Cardiac ventricle fibroblast (primary cell): ENCODE measurements around the gene ENTPD7. TPM values are rescaled to one million over a fixed set of nuclear protein-coding genes. Genes with fewer than 3 reads are reported as not detected.

ENCODE experiments used
- total RNA-seq: library from RNA; depleted of rRNA; stranded (reverse); fragments of >200 nt; gene quantifications from 2 replicates; pipeline ENCODE4 v1.2.3, GENCODE V29; 2015

The ENTPD7 gene, protein sequence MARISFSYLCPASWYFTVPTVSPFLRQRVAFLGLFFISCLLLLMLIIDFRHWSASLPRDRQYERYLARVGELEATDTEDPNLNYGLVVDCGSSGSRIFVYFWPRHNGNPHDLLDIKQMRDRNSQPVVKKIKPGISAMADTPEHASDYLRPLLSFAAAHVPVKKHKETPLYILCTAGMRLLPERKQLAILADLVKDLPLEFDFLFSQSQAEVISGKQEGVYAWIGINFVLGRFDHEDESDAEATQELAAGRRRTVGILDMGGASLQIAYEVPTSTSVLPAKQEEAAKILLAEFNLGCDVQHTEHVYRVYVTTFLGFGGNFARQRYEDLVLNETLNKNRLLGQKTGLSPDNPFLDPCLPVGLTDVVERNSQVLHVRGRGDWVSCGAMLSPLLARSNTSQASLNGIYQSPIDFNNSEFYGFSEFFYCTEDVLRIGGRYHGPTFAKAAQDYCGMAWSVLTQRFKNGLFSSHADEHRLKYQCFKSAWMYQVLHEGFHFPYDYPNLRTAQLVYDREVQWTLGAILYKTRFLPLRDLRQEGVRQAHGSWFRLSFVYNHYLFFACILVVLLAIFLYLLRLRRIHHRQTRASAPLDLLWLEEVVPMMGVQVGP
- 6.6 TPM in 2 replicates for total RNA-seq

DNA sequence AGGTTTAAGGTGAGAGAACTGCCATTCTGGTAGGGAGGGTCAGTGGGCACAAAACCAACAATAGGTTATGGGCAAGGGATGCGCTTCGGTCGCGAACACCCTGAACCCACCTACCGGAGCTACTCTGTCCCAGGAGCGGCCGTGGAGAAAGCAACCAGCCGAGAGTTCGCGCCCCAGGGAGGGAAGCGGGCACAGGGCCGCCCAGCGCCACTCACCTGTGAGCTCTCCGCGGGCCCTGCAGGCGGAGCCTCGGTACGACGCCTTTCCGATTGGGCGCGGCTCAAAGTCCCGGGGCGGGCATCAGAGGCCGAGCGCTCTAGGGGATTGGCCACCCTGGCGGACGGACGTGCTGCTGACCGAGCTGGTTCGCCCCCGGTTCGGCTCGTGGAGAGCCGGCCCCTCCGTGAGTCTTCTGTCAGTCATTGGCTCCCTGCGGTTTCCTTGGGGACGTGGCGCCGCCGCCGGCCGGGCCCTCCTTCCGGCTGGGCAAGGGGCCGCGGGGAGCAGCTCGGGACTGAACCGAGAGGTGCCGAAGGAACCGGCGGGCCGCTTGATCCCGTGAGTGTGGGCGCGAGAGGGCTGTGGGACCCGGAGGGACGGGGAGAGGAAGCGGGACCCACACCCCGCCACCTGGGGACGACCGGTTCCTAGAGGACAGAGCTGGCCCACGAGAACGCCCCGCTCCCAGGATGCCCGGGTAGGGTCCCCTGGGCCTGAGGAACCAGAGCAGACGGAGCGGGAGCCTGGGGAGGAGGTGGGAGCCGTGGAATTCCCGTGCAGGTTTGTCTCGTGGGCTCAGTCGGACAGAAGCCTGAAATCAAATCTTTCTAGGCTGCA, at the start of gene ENTPD7:
TSS of gene ENTPD7 (plus strand) at position 479 of the 837 bp plus-strand sequence. CDS start 448 bp downstream, outside the sequence.

DNA sequence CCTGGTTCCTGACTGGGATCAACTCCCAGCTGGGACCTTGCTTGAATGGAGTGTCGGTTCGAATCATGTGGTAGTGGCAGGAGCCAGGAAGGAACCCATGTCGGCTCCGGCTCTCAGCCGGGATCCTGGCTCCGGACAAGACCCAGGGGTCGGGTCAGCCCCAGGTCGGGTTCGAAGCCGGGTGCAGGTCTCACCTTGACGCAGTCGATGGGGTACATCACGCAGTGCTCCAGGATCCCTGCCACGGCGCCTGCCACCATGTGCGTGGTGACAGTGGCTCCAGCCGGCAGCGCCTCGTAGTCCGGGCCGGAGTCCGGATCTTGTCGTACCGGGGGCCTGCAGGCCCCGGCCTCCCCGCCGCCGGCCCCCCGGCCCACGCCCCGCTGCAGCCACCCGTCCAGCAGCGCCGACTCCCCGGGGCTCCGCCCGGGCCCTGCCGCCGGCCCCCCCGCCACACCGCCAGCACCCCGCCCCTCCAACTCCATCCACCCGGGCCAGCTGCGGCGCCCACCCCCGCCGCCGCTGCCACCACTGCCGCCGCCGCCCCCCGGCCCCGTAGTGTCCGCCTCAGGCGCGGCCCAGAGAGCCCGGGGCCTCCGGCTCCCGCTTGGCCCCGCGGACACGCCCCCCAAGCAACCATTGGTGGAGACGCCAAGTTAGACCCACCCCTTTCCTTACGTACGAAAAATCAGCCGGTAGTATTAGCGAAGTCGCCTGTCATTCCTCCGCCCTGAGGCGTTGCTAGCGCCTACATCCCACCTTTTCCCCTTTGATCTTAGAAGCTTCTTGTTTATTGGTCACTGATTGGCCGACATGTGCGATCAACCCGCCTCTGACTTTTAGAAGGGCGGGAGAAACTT, 39.2 kb upstream of the ENTPD7 start, which contains the start of gene SLC25A28:
TSS of gene SLC25A28 (minus strand) at position 589 of the 860 bp plus-strand sequence. CDS start at position 485, 104 bp downstream.

DNA sequence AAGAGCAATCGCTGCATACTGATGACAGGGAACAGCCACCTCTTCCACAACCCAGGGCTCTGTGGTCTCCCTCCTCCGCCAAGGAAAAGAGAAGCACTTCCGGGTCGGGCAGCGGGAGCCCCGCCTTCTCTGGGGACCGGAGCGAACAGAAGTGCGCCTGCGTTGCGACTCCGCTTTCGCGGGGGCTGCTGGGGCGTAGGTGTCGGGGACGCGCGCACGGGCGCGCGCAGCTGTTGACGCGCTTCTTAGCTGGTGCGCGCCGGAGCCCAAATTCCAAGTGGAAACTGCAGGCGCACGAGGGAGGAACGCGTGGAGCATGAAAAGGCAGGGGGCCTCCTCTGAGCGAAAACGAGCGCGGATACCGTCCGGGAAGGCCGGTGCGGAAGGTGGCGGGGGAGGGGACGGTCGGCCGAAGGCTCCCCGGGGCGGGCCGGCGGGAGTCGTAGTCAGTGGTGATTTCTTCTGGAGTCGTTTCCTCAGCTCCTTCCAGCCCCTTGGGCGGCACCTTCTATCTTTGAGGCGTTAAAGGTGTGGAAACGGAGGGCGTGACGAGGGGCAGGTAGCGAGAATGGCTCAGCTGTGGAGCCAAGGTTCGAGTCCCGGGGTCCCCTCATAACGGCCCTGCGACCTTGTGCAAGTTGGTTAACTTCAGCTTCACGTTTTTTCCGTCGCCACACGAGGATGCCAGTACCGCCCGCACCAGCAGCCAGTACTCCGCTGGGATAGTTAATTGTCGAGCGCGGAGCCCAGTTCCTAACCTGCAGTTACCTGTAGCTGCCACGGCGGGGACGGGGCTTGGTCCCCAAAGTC, 72.9 kb downstream of the ENTPD7 start, which contains the start of the genes COX15 and CUTC:
TSS of gene COX15 (minus strand) at position 95 of the 810 bp plus-strand sequence. CDS start at position 17, 78 bp downstream.
TSS of gene CUTC (plus strand) at position 202 of the 810 bp plus-strand sequence. CDS start at position 317, 115 bp downstream.

Other genes starting within 250 kb of the ENTPD7 start
- gene GOT1, start 228.9 kb upstream of the ENTPD7 start, total RNA-seq: 8.9 and 15.8 TPM in 2 replicates
- gene NKX2-3, start 126.6 kb upstream of the ENTPD7 start, total RNA-seq: not detected in 2 replicates
- 5.2 and 8.6 TPM in 2 replicates for gene SLC25A28, start 39.1 kb upstream of the ENTPD7 start, total RNA-seq
- gene COX15, start 72.6 kb downstream of the ENTPD7 start, total RNA-seq: 26.8 and 28.9 TPM in 2 replicates
- gene CUTC, start 72.7 kb downstream of the ENTPD7 start, total RNA-seq: 20.9 and 22.0 TPM in 2 replicates
- gene ABCC2, start 123.1 kb downstream of the ENTPD7 start, total RNA-seq: 1.4 and 1.8 TPM in 2 replicates